Urinary bladder (tissue), 4 donors: Measurements from ENCODE around the gene FLACC1. TPM values are rescaled to one million over a fixed set of nuclear protein-coding genes. Genes with fewer than 3 reads are reported as not detected.

Source experiments
- DNase-seq: peaks from one replicate; pipeline ENCODE4 v3.0.0-alpha.2; 2015; ENCODE audit errors: extremely low spot score
- H3K27ac ChIP-seq: one replicate; pipeline ENCODE4 v1.5.1; 2013; ENCODE audit warnings: low read depth, mild to moderate bottlenecking, moderate library complexity
- H3K36me3 ChIP-seq: one replicate; pipeline ENCODE4 v1.6.1; 2013; ENCODE audit warnings: mild to moderate bottlenecking, moderate library complexity; ENCODE audit not compliant: insufficient read depth
- H3K4me1 ChIP-seq: one replicate; pipeline ENCODE4 v1.6.1; 2013; ENCODE audit warnings: mild to moderate bottlenecking, moderate library complexity; ENCODE audit not compliant: insufficient read depth
- H3K4me3 ChIP-seq: one replicate; pipeline ENCODE4 v1.5.1; 2013; ENCODE audit warnings: low read depth, low read length
- WGBS: extraction: QIAGEN DNeasy Blood & Tissue Kit; methylation state at CpG from one replicate; pipeline ENCODE4 v1.1.7; 2013; 5-methylcytosine and 5-hydroxymethylcytosine counted together
- polyA plus RNA-seq: library from polyadenylated mRNA; stranded (reverse); fragments of 200-250 nt; gene quantifications from one replicate; pipeline ENCODE4 v1.2.3, GENCODE V29; 2013
- total RNA-seq: library from RNA; depleted of rRNA; stranded (reverse); fragments of >200 nt; gene quantifications from one replicate; pipeline ENCODE4 v1.2.3, GENCODE V29; 2014
- donor health status: healthy with polysubstance abuse.
- donor health status: healthy.

The FLACC1 gene
- total and polyA plus RNA-seq, 2 donors = 0.63 to 1.3 TPM

DNA sequence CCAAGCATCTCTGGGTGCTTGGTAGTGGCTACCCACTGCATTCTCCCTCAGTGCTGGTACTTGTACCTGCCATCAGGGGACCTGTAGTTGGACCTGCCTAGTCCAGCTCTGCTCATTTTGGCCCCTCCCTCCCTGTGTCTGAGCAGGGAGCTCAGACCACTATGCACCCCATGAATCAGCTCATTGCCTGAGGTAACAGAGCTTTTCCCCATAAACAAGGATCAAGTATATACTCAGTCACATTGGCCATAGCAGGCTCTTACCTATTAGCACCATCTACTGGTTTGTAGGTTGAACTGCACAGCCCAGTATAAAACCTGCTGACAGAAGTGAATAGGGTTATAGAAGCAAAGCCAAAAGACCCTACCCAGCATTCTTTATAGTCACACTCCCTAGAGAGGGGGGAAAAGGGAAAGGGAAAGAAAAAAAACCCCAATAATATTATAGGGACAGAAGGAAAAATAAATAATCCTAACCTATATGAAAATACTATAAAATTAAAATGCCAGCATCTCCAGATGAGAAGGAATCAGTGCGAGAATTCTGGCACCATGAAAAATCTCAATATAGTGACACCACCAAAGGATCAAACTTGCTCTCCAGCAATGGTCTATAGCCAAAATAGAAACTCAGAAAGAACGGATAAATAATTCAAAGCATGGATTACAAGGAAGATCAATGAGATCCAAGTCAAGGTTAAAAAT lies 6.9 kb upstream of the FLACC1 start:
- Histone ChIP-seq H3K4me3 (no peak overlapping the region), H3K4me1 (no peaks in the 10 kb centered on the region), H3K27ac (no peak overlapping the region), H3K36me3 (no peaks in the 10 kb centered on the region)
- 85% methylated on average over 2 of the region's 2 CpGs for WGBS
- no peak for DNase-seq

DNA sequence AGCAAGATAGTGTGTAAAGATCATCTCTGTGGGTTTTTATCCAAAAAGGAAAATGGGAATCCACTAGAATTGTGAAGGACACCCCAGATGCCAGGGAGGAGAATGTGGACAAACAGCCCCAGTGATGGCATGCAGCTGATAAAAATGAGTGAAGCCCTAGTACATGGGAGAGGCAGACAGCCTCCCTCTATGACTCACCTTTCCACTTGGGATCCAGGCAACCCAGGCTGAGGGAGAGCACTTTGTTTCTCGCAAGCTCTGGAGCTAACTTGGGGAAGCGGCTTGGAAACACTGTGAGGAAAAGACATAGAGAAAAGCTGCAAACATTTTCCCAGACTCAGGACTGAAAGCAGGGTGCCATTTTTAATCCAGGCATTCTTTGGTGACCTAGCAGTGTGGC lies 5.3 kb upstream of the FLACC1 start:
- WGBS = 99% methylated on average over 2 of the region's 2 CpGs
- H3K4me1 ChIP-seq = no peaks in the 10 kb centered on the region

DNA sequence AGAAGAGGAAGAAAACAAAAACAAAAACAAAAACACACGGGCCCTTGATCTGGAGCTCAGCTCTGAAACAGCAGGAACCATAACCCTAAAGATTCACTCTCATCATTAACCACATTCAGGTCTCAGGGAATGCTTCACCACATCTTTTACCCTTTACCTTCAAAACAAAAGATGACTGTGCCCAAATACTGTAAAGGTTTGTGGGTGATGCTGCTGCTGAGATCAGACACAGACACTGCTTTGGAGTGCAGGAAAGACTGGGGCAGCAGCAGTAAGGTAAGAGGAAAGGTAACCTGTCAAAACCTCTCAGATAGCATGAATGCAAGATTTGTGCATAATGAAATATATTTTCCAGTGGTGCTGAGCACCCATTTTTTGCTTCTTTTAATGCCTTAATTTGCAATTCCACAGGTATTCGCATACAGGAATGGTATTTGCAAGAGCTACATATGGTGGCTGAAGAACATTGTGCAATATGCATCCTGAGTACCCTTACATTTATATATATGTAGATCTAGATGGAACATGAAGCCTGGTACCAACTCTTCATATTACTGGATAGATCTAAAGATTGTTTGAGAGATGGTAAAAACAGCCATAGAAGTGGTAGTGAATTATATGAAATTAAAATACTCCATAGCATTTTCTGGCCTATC lies 4.1 kb upstream of the FLACC1 start:
- DNase-seq = no peak
- no peak overlapping the region for H3K4me3 ChIP-seq
- no peak overlapping the region for H3K27ac ChIP-seq
- H3K4me1 ChIP-seq = no peaks in the 10 kb centered on the region
- no peaks in the 10 kb centered on the region for H3K36me3 ChIP-seq
- 91% methylated on average over 2 of the region's 2 CpGs for WGBS

More for the DNA sequence above, 5.3 kb upstream of the FLACC1 start:
- Histone ChIP-seq H3K36me3 (no peaks in the 10 kb centered on the region), H3K4me3 (no peak overlapping the region), H3K27ac (no peak overlapping the region)
- no peak for DNase-seq

DNA sequence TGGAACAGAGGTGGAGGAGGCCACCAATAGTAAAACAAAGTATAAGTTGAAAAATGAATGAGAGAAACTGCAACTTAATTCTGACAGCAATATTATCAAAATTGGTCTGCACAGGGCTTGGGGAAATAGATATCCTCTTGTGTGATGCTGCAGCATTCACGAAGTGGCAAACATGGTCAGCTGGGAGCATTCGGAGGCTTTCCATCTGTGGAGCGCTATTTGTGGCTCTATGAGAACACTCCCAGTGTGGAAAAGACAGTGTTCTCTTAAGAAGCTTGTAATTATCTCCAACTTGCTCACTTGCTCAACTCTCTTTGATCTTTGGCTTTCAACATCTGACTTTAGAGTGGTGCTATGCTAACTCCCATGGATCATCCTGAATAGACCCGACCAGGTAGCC lies 3.1 kb upstream of the FLACC1 start:
- H3K4me3 ChIP-seq = no peak overlapping the region
- H3K27ac ChIP-seq = no peak overlapping the region
- no peaks in the 10 kb centered on the region for H3K4me1 ChIP-seq
- no peaks in the 10 kb centered on the region for H3K36me3 ChIP-seq
- no peak for DNase-seq
- 90% methylated on average over 4 of the region's 4 CpGs for WGBS

DNA sequence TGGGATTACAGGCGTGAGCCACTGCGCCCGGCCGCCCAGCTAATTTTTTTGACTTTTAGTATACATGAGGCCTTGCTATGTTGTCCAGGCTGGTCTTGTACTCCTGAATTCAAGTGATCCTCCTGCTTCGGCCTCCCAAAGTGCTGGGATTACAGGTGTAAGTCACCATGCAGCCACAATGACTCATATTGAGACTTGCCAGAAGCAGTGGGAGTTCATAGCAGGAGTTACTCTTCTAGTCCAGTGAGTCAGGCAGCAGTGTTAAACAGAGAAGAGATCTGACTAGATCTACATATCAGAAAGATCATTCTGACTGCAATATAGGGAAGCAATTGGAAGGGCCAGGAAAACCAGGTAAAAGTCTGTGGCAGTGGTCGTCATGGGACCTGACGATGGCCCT lies 1.5 kb upstream of the FLACC1 start:
- Histone ChIP-seq H3K36me3 (no peaks in the 10 kb centered on the region), H3K4me1 (no peaks in the 10 kb centered on the region), H3K27ac (no peak overlapping the region), H3K4me3 (no peak overlapping the region)
- no peak for DNase-seq
- 79% methylated on average over 7 of the region's 7 CpGs for WGBS

DNA sequence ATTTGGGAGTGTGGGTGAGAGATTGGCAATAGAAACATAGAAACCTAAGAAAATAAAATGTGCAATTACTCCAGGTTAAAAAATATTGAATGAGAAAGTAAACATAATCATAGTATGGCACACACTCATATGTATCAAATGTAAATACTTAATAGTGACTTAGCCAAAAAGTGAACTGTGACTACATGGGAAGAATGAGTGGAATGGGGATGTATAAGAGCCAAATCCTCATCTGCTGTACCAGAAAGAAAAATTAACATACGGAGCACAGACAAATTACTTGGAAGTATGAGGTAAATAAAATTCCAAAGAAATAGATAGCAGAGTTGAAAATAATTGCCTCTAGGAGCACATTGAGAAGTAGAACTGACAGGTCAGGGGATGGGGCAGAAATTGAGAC lies 4.0 kb downstream of the FLACC1 start:
- Histone ChIP-seq H3K4me1 (no peaks in the 10 kb centered on the region), H3K4me3 (no peak overlapping the region), H3K36me3 (no peaks in the 10 kb centered on the region), H3K27ac (no peak overlapping the region)
- whole genome bisulfite sequencing = 32% methylated on average over 1 of the region's 1 CpG
- no peak for DNase-seq

DNA sequence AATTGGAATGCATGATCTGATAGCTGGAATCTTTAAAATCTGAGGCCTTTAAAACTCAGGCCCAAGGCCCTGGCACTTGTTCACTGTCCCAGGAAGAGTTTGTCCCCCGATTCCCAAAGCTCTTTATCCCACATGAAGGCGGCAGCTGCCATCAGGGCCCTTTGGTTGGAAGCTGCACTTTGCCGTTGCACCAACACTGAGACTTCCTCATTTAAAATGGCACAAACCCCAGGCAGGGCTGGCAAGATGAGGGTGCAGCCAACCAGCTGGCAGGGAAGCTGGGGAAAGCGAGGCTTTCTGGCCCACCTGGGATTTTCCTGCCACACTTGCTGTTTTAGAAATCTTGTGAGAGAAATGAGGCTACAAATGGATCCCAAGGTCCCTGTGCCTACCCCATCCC lies 6.3 kb downstream of the FLACC1 start:
- WGBS = 95% methylated on average over 4 of the region's 4 CpGs
- Histone ChIP-seq H3K27ac (no peak overlapping the region), H3K36me3 (no peaks in the 10 kb centered on the region), H3K4me3 (no peak overlapping the region), H3K4me1 (no peaks in the 10 kb centered on the region)
- DNase-seq = no peak

DNA sequence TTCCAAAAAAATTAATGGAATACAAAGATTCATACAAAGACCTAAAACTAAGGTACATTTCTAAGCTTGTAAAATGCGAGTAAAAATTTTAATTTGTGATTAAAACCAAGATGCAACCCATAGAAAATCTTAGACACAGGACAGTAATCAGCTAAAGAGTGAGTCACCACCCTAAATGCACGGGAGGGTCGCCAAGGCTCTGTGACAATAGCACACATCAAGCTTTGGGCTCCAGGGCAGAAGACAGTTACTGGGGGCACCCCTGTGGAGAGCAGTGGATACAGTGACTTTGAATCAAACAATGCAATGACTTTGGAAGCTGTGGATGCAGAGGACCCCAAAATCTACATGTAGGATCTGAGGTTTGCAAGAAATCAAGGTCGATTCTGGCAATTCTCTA lies 7.5 kb downstream of the FLACC1 start:
- no peak overlapping the region for H3K27ac ChIP-seq
- H3K36me3 ChIP-seq = no peaks in the 10 kb centered on the region
- no peak overlapping the region for H3K4me3 ChIP-seq
- DNase-seq = no peak
- 69% methylated on average over 4 of the region's 4 CpGs for WGBS
- no peaks in the 10 kb centered on the region for H3K4me1 ChIP-seq

DNA sequence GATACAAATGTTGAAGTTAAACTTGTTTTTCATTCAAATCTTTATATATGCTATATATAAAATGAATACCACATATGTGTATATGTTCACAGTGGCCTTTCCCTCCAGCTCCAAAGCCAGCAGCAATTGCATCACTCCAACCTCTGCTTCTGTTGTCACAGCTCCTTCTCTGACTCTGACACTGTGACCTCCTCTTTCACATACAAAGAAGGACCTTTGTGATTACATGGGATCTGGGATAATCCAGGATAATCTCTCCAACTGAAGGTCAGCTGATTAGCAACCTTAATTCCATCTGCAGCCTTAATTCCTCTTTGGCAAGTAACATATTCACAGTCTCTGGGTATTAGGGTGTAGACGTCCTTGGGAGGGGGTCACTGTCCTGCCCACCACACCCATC lies 8.4 kb downstream of the FLACC1 start:
- H3K4me1 ChIP-seq = no peaks in the 10 kb centered on the region
- no peak for DNase-seq
- WGBS = 61% methylated on average over 1 of the region's 1 CpG
- H3K27ac ChIP-seq = no peak overlapping the region
- H3K36me3 ChIP-seq = no peaks in the 10 kb centered on the region
- H3K4me3 ChIP-seq = no peak overlapping the region

DNA sequence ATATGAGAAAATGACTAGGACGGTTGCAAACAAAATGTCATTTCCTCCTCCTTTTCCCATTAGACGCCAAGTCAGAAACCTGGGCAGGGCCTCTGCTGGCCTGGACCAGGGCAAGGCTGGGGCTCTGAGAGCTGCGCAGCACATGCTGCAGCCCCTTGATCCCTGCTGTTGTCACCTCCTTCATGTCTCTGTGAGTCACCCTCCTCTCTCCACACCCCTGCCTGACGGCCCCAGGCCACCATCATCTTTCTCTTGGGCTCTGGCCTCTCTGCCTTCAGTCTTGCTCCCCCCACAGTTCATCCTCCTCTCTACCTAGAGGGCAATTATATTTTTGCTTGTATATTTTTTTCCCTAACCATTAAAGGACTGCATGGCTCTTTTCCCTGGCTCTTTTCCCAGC lies 10.0 kb downstream of the FLACC1 start:
- 78% methylated on average over 4 of the region's 4 CpGs for WGBS
- Histone ChIP-seq H3K27ac (no peak overlapping the region), H3K4me1 (no peaks in the 10 kb centered on the region), H3K4me3 (no peak overlapping the region), H3K36me3 (no peaks in the 10 kb centered on the region)
- DNase-seq = no peak

DNA sequence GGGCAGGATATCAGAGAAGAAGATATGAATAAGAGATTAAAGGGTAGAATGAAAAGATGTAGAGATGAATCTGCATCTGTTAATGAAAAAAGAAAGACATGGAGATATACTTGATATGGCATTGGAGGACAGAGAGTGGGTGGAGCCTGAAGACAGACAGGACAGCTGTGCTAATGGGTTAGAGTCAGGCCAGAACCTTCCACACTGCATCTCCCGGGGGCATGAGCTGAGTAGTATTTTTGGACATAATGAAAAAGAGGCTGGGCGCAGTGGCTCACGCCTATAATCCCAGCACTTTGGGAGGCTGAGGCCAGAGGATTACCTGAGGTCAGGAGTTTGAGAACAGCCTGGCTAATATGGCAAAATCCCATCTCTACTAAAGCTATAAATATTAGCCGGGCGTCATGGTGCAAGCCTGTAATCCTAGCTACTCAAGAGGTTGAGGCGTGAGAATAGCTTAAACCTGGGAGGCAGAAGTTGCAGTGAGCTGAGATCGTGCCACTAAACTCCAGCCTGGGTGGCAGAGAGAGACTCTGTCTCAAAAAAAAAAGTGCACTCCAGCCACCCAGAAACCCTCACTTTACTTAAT lies 11.4 kb downstream of the FLACC1 start:
- no peak for DNase-seq
- WGBS = 78% methylated on average over 7 of the region's 7 CpGs
- Histone ChIP-seq H3K27ac (no peak overlapping the region), H3K36me3 (no peaks in the 10 kb centered on the region), H3K4me1 (no peaks in the 10 kb centered on the region), H3K4me3 (no peak overlapping the region)

DNA sequence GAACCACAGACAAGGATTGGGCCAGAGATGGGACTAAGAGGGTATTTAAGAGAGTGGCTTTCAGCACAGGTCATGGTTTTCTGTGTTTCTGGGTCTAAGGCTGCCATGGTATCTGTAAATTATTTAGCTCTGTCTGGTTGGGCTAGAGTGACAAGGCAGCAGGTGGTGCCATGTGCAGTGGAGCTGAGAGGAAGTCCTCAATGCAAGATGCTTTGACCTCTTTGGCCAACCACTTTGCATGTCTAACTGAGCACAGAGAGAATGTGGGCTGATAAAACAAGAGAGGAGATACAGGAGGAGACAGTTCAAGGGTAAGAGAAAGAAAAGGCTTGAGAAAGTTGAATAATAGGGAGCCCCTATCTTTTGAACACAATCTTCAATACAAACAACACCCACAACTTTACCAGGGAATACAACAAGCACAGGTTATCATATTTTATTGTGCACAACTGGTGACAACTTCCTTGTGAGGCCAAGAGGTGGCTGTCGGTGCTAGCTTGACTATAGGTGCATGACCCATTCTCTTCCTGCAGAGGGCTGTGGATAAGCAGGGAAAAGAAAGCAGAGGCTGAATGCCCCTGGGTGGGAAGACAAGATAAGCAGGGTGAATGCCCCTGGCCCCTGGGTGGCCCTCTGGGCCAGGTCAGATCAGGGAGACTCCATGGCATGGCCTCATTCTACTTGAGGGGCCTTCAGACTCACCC lies 12.3 kb downstream of the FLACC1 start:
- Histone ChIP-seq H3K27ac (no peak overlapping the region), H3K4me1 (no peaks in the 10 kb centered on the region), H3K36me3 (no peaks in the 10 kb centered on the region), H3K4me3 (no peak overlapping the region)
- WGBS = 57% methylated on average over 1 of the region's 1 CpG
- no peak for DNase-seq

DNA sequence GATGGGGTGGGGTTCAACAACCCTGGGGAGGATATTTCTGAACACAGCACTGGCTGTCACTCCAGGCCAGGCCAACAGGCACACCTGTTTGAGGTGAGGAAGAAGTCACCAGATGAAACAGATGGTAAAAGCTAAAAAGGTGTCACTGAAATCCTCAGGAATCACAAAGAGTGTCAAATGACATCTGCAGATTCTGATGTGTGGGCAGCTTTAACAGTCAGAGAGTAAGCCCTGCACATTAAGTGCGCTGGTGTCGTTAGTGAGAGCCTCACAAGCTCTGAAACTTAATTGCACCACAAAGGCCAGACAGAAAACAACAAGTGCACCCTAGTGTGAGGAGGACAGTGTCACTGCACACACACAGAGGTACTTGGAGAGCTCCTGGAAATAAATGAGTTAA lies 13.6 kb downstream of the FLACC1 start:
- Histone ChIP-seq H3K27ac (no peak overlapping the region), H3K4me1 (no peaks in the 10 kb centered on the region), H3K36me3 (no peaks in the 10 kb centered on the region), H3K4me3 (no peak overlapping the region)
- 90% methylated on average over 2 of the region's 2 CpGs for WGBS
- no peak for DNase-seq

DNA sequence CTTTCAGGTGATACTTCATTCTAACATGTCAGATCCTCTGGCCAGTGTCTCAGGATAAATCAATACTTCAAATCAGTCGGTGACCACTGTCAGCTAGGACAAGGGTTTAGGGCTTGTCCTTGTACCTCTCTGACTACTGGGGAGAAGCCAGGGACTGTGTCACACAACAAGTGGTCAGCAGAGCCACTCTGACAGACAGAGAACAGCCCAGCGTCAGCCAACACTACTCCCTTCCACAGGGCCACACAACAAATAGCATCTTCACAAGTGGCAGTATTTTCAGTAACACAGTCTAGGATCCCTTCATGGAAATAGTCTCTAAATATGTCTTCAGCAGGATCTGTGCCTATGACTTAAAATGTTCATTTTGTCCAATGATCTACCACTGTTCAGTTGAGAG lies 14.2 kb downstream of the FLACC1 start:
- Histone ChIP-seq H3K36me3 (no peaks in the 10 kb centered on the region), H3K4me3 (no peak overlapping the region), H3K27ac (no peak overlapping the region), H3K4me1 (no peaks in the 10 kb centered on the region)
- WGBS = 83% methylated on average over 2 of the region's 2 CpGs
- DNase-seq = no peak
